GM18526 (cell line): ENCODE results near the gene SPATA31E1.

Source experiments
- POLR2A ChIP-seq: IDR thresholded peaks from 3 replicates; pipeline ENCODE4 v1.6.1; 2011; ENCODE audit not compliant: insufficient read length; ENCODE audit errors: extremely low read depth

SPATA31E1 gene

GRCh38 chr9:87882627-87883026, at the start of gene SPATA31E1:
Gene SPATA31E1, plus strand, starts transcription at chr9:87882877. Its CDS starts 15 bp downstream, at chr9:87882892.
- no peak for TF ChIP-seq POLR2A

GRCh38 chr9:87834357-87834756, 48.3 kb upstream of the SPATA31E1 start:
- TF ChIP-seq POLR2A: no peak

- TF ChIP-seq POLR2A: no peak
Observed at GRCh38 chr9:87836536-87836935, 46.1 kb upstream of the SPATA31E1 start.

- no peak for TF ChIP-seq POLR2A
Observed at GRCh38 chr9:87836951-87837705, 45.5 kb upstream of the SPATA31E1 start.

- no peak for TF ChIP-seq POLR2A
Observed at GRCh38 chr9:87840134-87840533, 42.5 kb upstream of the SPATA31E1 start.

GRCh38 chr9:87842878-87843585, 39.6 kb upstream of the SPATA31E1 start:
- no peak for TF ChIP-seq POLR2A

- TF ChIP-seq POLR2A: no peak
Observed at GRCh38 chr9:87844506-87844905, 38.2 kb upstream of the SPATA31E1 start.

- TF ChIP-seq POLR2A: no peak
Observed at GRCh38 chr9:87849144-87849758, 33.4 kb upstream of the SPATA31E1 start.

GRCh38 chr9:87850391-87850790, 32.3 kb upstream of the SPATA31E1 start:
- TF ChIP-seq POLR2A: no peak

GRCh38 chr9:87853302-87853701, 29.4 kb upstream of the SPATA31E1 start:
- TF ChIP-seq POLR2A: no peak

- no peak for TF ChIP-seq POLR2A
Observed at GRCh38 chr9:87853876-87854579, 28.6 kb upstream of the SPATA31E1 start.

- no peak for TF ChIP-seq POLR2A
Observed at GRCh38 chr9:87854580-87854955, 28.1 kb upstream of the SPATA31E1 start.

GRCh38 chr9:87855061-87855460, 27.6 kb upstream of the SPATA31E1 start:
- TF ChIP-seq POLR2A: no peak

- TF ChIP-seq POLR2A: no peak
Observed at GRCh38 chr9:87857141-87857947, 25.3 kb upstream of the SPATA31E1 start.

GRCh38 chr9:87857948-87858335, 24.7 kb upstream of the SPATA31E1 start:
- no peak for TF ChIP-seq POLR2A
